Measurements from ENCODE around the gene MAN2B2.

GRCh38 chr4:6647582-6648230 lies 72.7 kb downstream of the MAN2B2 start:
- TF ChIP-seq, protein P1, sequence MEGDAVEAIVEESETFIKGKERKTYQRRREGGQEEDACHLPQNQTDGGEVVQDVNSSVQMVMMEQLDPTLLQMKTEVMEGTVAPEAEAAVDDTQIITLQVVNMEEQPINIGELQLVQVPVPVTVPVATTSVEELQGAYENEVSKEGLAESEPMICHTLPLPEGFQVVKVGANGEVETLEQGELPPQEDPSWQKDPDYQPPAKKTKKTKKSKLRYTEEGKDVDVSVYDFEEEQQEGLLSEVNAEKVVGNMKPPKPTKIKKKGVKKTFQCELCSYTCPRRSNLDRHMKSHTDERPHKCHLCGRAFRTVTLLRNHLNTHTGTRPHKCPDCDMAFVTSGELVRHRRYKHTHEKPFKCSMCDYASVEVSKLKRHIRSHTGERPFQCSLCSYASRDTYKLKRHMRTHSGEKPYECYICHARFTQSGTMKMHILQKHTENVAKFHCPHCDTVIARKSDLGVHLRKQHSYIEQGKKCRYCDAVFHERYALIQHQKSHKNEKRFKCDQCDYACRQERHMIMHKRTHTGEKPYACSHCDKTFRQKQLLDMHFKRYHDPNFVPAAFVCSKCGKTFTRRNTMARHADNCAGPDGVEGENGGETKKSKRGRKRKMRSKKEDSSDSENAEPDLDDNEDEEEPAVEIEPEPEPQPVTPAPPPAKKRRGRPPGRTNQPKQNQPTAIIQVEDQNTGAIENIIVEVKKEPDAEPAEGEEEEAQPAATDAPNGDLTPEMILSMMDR (IDR thresholded peaks at IDR 0.05; ENCODE audit: low read depth, low read length), result no peak
- no peak for TF ChIP-seq EZH2phosphoT487 (IDR thresholded peaks at IDR 0.05; ENCODE audit: low read depth)
